Cardiac muscle cell (in vitro differentiated cells and primary cell): ENCODE results near the gene AGRN. TPM values are rescaled to one million over a fixed set of nuclear protein-coding genes. Genes with fewer than 3 reads are reported as not detected.

ENCODE experiments used
- DNase-seq, 2 donors: peaks; one replicate each; pipeline versions ENCODE4 v3.0.0 to v3.0.0-alpha.2; 2010 to 2017; ENCODE audit warnings: low read depth in 1 of 2, low spot score in 1 of 2
- H3K27ac ChIP-seq: fragments of 200-600 bp; sonication (generic); 2 replicates; pipeline ENCODE4 v1.5.1; 2016
- H3K27me3 ChIP-seq: fragments of 200-600 bp; sonication (generic); 2 replicates; pipeline ENCODE4 v1.6.0; 2016; ENCODE audit warnings: control low read depth
- H3K36me3 ChIP-seq: fragments of 200-600 bp; sonication (generic); 2 replicates; pipeline ENCODE4 v1.5.1; 2016; ENCODE audit warnings: control low read depth
- H3K4me1 ChIP-seq: fragments of 200-600 bp; sonication (generic); 2 replicates; pipeline ENCODE4 v1.8.1; 2017; ENCODE audit warnings: low read depth, mild to moderate bottlenecking, mixed run types
- H3K4me3 ChIP-seq: fragments of 200-600 bp; sonication (generic); 2 replicates; pipeline ENCODE4 v1.5.1; 2016; ENCODE audit warnings: mild to moderate bottlenecking
- H3K9me3 ChIP-seq: fragments of 200-600 bp; sonication (generic); 2 replicates; pipeline ENCODE4 v1.5.1; 2017; ENCODE audit warnings: low read depth, mild to moderate bottlenecking, control low read depth
- polyA plus RNA-seq: library from polyadenylated mRNA; unstranded; fragments of >200 nt; fragmentation: Nextera tagmentation; extraction: Ambion mirVana; gene quantifications from 2 replicates; pipeline ENCODE4 v1.2.1, GENCODE V29; 2016
- total RNA-seq: library from RNA; depleted of rRNA; stranded (reverse); fragments of >200 nt; gene quantifications from 2 replicates; pipeline ENCODE4 v1.2.3, GENCODE V29; 2016
- TF ChIP-seq, protein P1 (sequence below): IDR thresholded peaks from 2 replicates; pipeline ENCODE4 v1.5.1; 2012; ENCODE audit warnings: low read depth, mild to moderate bottlenecking, low read length

Gene AGRN
- total and polyA plus RNA-seq, 2 experiments from 2014 or later = 23.5 to 154 TPM

DNA sequence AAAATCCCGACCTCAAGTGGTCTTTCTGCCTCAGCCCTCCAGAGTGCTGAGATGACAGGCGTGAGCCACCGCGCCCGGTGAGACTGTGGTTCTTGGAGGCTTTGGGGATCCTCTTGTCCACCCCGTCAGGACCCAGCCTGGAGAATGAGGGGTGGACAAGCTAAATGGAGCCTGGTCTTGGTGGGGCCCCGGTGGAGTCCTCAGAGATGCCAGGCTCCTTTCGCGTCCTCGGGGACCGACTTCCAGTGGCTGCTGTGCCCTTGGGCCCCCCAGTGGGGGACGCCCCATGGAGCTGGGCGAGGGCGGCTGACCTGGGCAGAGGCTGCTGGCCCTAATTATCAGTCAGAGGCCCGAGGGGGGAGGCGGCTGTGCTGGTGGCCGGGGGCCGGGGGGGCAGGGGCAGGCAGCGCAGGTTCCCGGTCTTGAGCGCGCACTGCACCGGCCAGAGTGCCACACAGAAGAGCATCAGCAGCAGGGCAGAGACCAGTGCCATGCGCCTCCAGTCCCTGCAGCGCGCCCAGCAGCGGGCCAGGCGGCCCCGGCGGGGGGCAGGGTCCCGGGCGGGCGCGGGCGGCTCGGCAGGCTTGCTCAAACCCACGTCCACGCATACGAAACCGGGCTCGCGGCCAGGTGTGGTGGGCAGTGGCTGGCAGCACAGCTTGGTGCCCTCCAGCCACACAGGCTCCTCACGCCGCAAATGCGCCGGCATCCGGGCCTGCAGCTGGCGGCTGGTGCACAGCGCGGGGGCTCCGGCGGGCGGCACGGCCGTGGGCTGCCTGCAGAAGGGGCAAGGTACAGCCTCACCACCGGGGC, 51.8 kb downstream of the AGRN start:
- Histone ChIP-seq H3K27me3 (peaks cover 19% of the 10 kb centered on the region), H3K4me3 (no peak overlapping the region), H3K4me1 (no peaks in the 10 kb centered on the region), H3K9me3 (no peaks in the 10 kb centered on the region), H3K36me3 (no peaks in the 10 kb centered on the region), H3K27ac (no peak overlapping the region)
- TF ChIP-seq, protein P1, sequence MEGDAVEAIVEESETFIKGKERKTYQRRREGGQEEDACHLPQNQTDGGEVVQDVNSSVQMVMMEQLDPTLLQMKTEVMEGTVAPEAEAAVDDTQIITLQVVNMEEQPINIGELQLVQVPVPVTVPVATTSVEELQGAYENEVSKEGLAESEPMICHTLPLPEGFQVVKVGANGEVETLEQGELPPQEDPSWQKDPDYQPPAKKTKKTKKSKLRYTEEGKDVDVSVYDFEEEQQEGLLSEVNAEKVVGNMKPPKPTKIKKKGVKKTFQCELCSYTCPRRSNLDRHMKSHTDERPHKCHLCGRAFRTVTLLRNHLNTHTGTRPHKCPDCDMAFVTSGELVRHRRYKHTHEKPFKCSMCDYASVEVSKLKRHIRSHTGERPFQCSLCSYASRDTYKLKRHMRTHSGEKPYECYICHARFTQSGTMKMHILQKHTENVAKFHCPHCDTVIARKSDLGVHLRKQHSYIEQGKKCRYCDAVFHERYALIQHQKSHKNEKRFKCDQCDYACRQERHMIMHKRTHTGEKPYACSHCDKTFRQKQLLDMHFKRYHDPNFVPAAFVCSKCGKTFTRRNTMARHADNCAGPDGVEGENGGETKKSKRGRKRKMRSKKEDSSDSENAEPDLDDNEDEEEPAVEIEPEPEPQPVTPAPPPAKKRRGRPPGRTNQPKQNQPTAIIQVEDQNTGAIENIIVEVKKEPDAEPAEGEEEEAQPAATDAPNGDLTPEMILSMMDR = no peak
- no peak for DNase-seq

DNA sequence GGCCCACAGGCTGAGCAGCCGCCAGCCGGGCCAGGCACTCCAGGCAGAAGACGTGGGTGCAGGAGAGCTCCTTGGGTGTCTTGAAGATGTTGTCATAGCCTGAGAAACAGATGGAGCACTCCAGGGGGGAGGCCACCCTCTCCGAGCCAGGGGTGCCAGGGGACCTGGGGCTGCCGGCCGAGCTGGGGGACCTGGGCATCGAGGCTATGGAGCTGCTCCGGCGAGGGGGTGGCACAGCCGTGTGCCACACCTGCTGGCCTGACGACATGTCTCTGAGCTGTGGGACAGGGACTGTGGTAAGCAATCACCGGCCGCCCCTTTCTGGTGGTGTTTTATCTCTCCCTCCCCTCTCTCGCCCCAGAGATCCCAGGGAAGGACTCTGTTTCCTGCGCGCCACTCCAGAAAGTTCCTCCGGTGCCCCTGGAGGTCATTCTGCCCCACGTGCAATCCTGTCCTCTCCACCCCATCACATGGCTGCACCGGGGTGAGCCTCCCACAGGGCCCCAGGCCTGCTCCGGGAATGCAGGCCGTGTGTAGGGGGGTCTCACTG, 52.5 kb downstream of the AGRN start:
- no peak for DNase-seq
- Histone ChIP-seq H3K36me3 (no peaks in the 10 kb centered on the region), H3K4me1 (no peaks in the 10 kb centered on the region), H3K4me3 (no peak overlapping the region), H3K27ac (no peak overlapping the region), H3K9me3 (no peaks in the 10 kb centered on the region), H3K27me3 (peaks cover 14% of the 10 kb centered on the region)
- TF ChIP-seq, protein P1 = no peak

DNA sequence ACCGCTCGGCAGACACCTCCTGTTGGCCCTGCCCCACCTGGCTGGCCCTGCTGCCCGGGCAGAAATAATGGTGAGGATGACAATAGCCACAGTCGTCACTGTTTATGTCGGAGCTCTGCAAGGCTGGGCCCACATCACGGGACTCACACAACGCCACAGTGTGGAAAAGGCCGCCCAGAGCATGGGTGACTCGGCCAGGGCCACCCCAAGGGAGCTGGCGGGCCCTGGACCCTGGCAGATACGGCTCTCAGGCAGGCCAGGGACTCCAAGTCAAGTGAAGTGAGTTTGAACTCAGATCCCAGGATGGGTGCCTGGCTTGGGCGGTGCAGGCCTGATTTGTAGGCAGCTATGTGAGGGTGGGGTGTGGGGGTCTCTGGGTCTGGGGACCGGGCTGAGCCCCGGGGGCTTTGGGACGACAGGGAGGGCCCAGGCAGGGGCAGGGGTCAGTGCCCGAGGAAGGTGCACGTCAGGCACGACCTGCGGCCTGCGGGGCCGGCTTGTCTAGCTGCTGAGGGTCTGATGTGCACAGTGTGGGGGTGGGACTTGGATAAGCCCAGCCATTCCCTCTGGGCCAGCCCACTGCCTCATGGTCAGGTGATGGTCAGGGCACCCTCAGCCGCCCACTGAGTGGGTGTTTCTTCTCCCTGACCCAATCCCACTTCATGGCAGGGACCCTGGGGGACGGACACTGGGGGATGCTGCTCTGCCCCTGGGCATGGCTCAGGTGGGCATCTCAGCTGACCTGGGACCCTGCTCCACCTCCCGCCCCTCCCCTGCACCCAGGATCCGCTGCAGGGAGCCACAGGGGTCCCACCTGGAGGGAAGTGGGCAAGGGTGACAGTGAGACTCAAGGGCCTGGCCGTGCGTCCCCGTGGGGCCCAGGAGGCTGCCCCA, 53.2 kb downstream of the AGRN start:
- Histone ChIP-seq H3K27me3 (peaks cover 7% of the 10 kb centered on the region), H3K36me3 (no peaks in the 10 kb centered on the region), H3K27ac (no peak overlapping the region), H3K9me3 (no peaks in the 10 kb centered on the region), H3K4me3 (no peak overlapping the region), H3K4me1 (no peaks in the 10 kb centered on the region)
- DNase-seq = no peak
- TF ChIP-seq, protein P1 = no peak

DNA sequence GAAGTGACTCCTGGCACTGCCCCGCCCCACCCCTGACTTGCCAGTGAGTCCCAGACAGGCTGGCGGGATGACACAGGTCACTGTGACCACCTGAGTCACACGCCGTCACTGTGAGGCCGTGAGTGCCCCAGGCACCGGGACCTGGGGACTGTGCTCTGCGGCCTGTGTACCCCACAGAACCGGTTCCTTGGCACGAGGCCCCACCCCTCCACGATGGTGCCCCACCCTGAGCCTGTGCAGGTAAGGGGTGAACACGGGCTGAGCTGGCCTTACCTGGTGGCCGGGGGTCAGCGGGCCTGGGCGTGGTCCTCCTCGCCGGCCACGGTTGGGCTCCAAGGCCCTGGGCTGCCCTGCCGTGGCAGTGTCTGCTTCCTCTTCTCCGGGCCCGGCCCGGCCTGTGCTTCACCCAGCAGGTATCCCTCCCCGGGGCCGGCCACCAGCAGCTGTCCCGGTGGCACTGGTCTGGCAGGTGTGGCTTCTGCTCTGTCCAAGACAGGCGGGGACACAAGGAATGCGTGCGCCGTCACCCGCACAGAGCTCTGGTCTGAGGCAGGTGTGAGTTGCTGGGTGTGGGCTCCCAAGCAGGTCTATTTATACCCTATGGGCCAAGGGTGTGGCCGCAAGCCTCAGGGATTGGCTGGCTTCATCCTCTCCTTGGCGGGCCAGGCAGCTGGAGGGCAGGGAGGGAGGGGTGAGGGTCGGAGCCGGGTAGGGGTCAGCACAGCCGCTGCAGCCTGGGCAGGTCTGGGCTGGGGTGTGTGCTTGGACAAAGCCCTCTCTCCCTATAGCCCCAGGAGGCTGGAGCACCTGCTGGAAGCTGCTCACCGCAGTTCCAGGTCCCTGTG, 54.0 kb downstream of the AGRN start, which contains the start of gene RNF223:
TSS of gene RNF223 (minus strand) at position 564 of the 845 bp plus-strand sequence. CDS start 1,740 bp downstream, outside the sequence.
- H3K27ac ChIP-seq = no peak within 1 kb of the TSS
- no peaks in the 10 kb centered on the region for H3K27me3 ChIP-seq
- H3K4me3 ChIP-seq = no peak within 1 kb of the TSS
- no peak for DNase-seq
- H3K36me3 ChIP-seq = no peaks in the 10 kb centered on the region
- TF ChIP-seq, protein P1 = no peak
- no peaks in the 10 kb centered on the region for H3K4me1 ChIP-seq
- H3K9me3 ChIP-seq = no peaks in the 10 kb centered on the region

DNA sequence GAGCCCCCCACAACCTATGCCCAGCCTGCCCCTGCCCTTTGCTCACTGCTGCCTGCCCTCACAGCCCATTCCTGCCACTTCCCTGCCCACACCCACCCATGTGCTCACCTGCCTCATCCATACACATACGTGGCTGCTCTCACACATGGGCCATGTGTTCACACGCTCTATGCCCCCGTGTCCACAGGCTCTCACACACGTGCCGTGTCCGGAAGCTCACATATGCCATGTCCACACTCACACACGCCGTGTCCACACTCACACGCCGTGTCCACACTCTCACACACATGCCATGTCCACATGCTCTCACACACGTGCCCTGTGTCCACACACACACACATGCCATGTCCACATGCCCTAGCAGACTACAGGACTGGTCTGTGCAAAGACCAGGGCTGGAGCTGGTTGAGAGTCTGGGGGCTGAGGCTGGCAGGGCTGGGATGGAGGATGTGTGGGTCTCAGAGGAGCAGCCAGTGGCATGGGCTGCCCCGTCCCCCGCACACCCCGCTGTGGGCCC, 54.8 kb downstream of the AGRN start:
- Histone ChIP-seq H3K27me3 (no peaks in the 10 kb centered on the region), H3K27ac (no peak overlapping the region), H3K36me3 (no peaks in the 10 kb centered on the region), H3K9me3 (no peaks in the 10 kb centered on the region), H3K4me3 (no peak overlapping the region), H3K4me1 (peaks cover 5% of the 10 kb centered on the region)
- no peak for DNase-seq
- TF ChIP-seq, protein P1 = no peak
